ENCODE measurements around the gene STAC3. TPM values are rescaled to one million over a fixed set of nuclear protein-coding genes. Genes with fewer than 3 reads are reported as not detected.

STAC3 gene
- total and polyA plus RNA-seq, 2 of the 8 experiments (the other 6 are each of a cell fraction or from before 2014, with no cell fraction given), result 0.70 to 1.3 TPM

DNA sequence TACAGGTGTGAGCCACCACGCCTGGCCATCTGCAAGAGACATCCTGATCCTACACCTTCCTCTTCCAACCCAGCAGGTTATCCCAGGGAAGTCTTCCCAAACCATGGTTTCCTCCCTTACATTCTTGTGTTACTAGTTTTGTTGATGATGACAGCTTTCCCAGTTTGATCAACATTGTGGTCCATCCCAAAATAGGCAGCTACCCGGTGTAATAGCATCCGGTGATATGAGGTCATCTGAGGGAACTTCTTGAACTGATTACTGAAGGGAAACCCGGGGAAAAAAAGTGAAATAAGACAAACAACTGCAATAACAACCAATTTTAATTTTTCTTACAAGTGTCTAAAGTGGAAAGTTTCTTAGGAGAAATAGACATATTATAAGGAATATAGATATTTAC, 45.3 kb upstream of the STAC3 start:
- H3K23ac ChIP-seq (ENCODE audit: insufficient read length), result no peak overlapping the region
- H3K27me3 ChIP-seq (replicated peaks in 1 of 4; ENCODE audit: control insufficient read depth in 3 of 4, extremely low read depth in 1 of 4, insufficient read depth in 3 of 4, low read length in 3 of 4), result no peaks in the 10 kb centered on the region
- no peak for DNase-seq (ENCODE audit: low read depth in 1 of 2, low spot score in 2 of 2)
- no peak overlapping the region for H2BK5ac ChIP-seq (ENCODE audit: low read depth, low read length)
- no peaks in the 10 kb centered on the region for H3K23me2 ChIP-seq (ENCODE audit: low read depth, low read length)
- H3K79me2 ChIP-seq (ENCODE audit: control insufficient read depth in 1 of 2, insufficient read depth in 2 of 2, low read length in 2 of 2), result no peaks in the 10 kb centered on the region
- no peak overlapping the region for H2BK120ac ChIP-seq (replicated peaks; ENCODE audit: low read depth, low read length)
- no peak for FAIRE-seq
- no peak overlapping the region for H2AFZ ChIP-seq (ENCODE audit: low read length)
- no peaks in the 10 kb centered on the region for H4K20me1 ChIP-seq (replicated peaks in 1 of 2; ENCODE audit: control insufficient read depth in 1 of 2, insufficient read depth in 2 of 2, low read length in 2 of 2)
- no peak overlapping the region for H3K27ac ChIP-seq (ENCODE audit: low read depth, low read length)
- no peak overlapping the region for H3K4me3 ChIP-seq (ENCODE audit: extremely low read depth in 1 of 4, insufficient read depth in 2 of 4, low read depth in 3 of 4, low read length in 4 of 4)
- no peak overlapping the region for H2AK5ac ChIP-seq (ENCODE audit: low read depth, low read length)
- H3K4me1 ChIP-seq (replicated peaks in 1 of 4; ENCODE audit: control insufficient read depth in 3 of 4, insufficient read depth in 4 of 4, low read length in 3 of 4), result peaks cover 0 to 9% (median 4%) of the 10 kb centered on the region in 4 experiments; a peak in 4 of 7 replicates
- H3K9me3 ChIP-seq (ENCODE audit: insufficient read depth in 2 of 2, low read depth in 1 of 2, low read length in 1 of 2), result no peaks in the 10 kb centered on the region
- no peak overlapping the region; the same call in 1 of the 2 replicates for H4K8ac ChIP-seq (ENCODE audit: extremely low read depth, insufficient read depth, low read length)
- H2BK15ac ChIP-seq (ENCODE audit: low read length), result no peak overlapping the region
- H2BK12ac ChIP-seq (ENCODE audit: low read depth, low read length), result no peak overlapping the region
- WGBS, 2 experiments (ENCODE audit: extremely low coverage in 1 of 2, insufficient coverage in 1 of 2, insufficient read length in 1 of 2, insufficient replicate concordance in 2 of 2, low coverage in 1 of 2, low lambda C conversion rate in 2 of 2, missing lambda C conversion rate in 1 of 2), result 90% methylated on average over 4 of the region's 4 CpGs; no CpG with 5 or more reads in 1 of the 2 experiments
- H3K4ac ChIP-seq (replicated peaks; ENCODE audit: insufficient read length, low read depth, low read length), result no peak overlapping the region
- H3K36me3 ChIP-seq (ENCODE audit: control insufficient read depth in 2 of 4, insufficient read depth in 4 of 4, low read length in 3 of 4), result peaks cover 0 to 8% (median 3%) of the 10 kb centered on the region in 4 experiments; a peak in 3 of 8 replicates
- POLR2A ChIA-PET (ENCODE audit: partially characterized antibody), result interaction anchor here (1.1 kb wide), 1 partner anchor 11 kb away, joined by 3 read pairs; no protein-coding TSS in a partner anchor
- no peak overlapping the region for H4K91ac ChIP-seq (replicated peaks; ENCODE audit: insufficient read length, low read length)
- H3K56ac ChIP-seq (replicated peaks; ENCODE audit: insufficient read length, low read depth, low read length), result no peak overlapping the region
- no peak overlapping the region for H2BK20ac ChIP-seq (ENCODE audit: low read length)
- no peak overlapping the region for H3K18ac ChIP-seq (ENCODE audit: extremely low read depth, low read length)
- CTCF ChIA-PET (ENCODE audit: partially characterized antibody), result interaction anchor here (1.6 to 1.8 kb wide), 2 partner anchors 9 to 156 kb away, joined by 3 to 5 read pairs; no protein-coding TSS in a partner anchor
- no peaks in the 10 kb centered on the region for H3K79me1 ChIP-seq (ENCODE audit: low read depth, low read length)
- no peak overlapping the region for H3K4me2 ChIP-seq (ENCODE audit: insufficient read depth in 1 of 2, low read depth in 2 of 2, low read length in 2 of 2)
- no peak for TF ChIP-seq MAFK (IDR thresholded peaks at IDR 0.05; ENCODE audit: low read depth, low read length)
- no peak overlapping the region for H4K5ac ChIP-seq (ENCODE audit: insufficient read length, low read depth, low read length)
- no peak overlapping the region for H3K9ac ChIP-seq (replicated peaks in 1 of 4; ENCODE audit: extremely low read depth in 1 of 4, low read depth in 3 of 4, low read length in 3 of 4)
- H3K14ac ChIP-seq (ENCODE audit: insufficient read length), result no peak overlapping the region
